B cell (primary cell): ENCODE measurements around the gene C10orf105. TPM values are rescaled to one million over a fixed set of nuclear protein-coding genes. Genes with fewer than 3 reads are reported as not detected.

ENCODE experiments used
- ATAC-seq: fragments of 200-7000 bp; cut with Tn5 transposase; one replicate; pipeline ENCODE4 v1.10.0; 2021; ENCODE audit warnings: low read depth, mild to moderate bottlenecking, moderate number of reproducible peaks, moderate library complexity
- CTCF ChIA-PET: fragments of 350-600 bp; sonication (Branson Sonifier 250); formaldehyde crosslinking; loops from one replicate; lab custom pipeline; 2021; ENCODE audit warnings: antibody characterized with exemption, inconsistent platforms; lab: Charles Lee
- POLR2A ChIA-PET: fragments of 350-600 bp; sonication (Branson Sonifier 250); formaldehyde crosslinking; loops from one replicate; lab custom pipeline; 2021; ENCODE audit warnings: antibody characterized with exemption; lab: Charles Lee
- DNase-seq: peaks from one replicate; pipeline ENCODE4 v3.0.0; 2013
- H2AFZ ChIP-seq: 2 replicates; pipeline ENCODE4 v1.6.1; 2012; ENCODE audit warnings: mild to moderate bottlenecking, low read depth, low read length; ENCODE audit not compliant: insufficient read depth, poor library complexity, severe bottlenecking
- H3K27ac ChIP-seq, 2 donors: 1 replicate in 1 of 2; 2 replicates in 1 of 2; pipeline ENCODE4 v1.5.1; 2012 to 2013; ENCODE audit warnings: low read length in 2 of 2, mild to moderate bottlenecking in 2 of 2, moderate library complexity in 1 of 2
- H3K27me3 ChIP-seq, 4 experiments: fragments of 200-600 bp in 1 of 4; sonication (generic) in 1 of 4; replicated peaks in 1 of 4; 1 replicate in 2 of 4; 2 replicates in 2 of 4; pipeline versions ENCODE4 v1.6.1 to v1.7.0; 2013 to 2016; ENCODE audit warnings: low read length in 3 of 4, mild to moderate bottlenecking in 2 of 4, mixed read lengths in 1 of 4, moderate library complexity in 1 of 4; ENCODE audit not compliant: insufficient read depth in 4 of 4, control insufficient read depth in 3 of 4; ENCODE audit errors: control extremely low read depth in 1 of 4
- H3K36me3 ChIP-seq, 2 experiments: replicated peaks in 1 of 2; 1 replicate in 1 of 2; 2 replicates in 1 of 2; pipeline versions ENCODE4 v1.6.1 to v1.7.1; 2013; ENCODE audit warnings: low read length in 1 of 2; ENCODE audit not compliant: insufficient read depth in 2 of 2, control insufficient read depth in 1 of 2; ENCODE audit errors: control extremely low read depth in 1 of 2, extremely low read depth in 1 of 2
- H3K4me1 ChIP-seq, 2 donors: fragments of 200-600 bp in 1 of 2; sonication (generic) in 1 of 2; 1 replicate in 1 of 2; 2 replicates in 1 of 2; pipeline versions ENCODE4 v1.5.1 to v1.6.1; 2013 to 2017; ENCODE audit warnings: low read length in 2 of 2; ENCODE audit not compliant: control insufficient read depth in 2 of 2, insufficient read depth in 2 of 2
- H3K4me2 ChIP-seq: replicated peaks from 2 replicates; pipeline ENCODE3; 2012; ENCODE audit warnings: mild to moderate bottlenecking, low read depth, low read length; ENCODE audit not compliant: poor library complexity, severe bottlenecking
- H3K4me3 ChIP-seq, 5 experiments: fragments of 200-600 bp in 1 of 5; sonication (generic) in 1 of 5; 1 replicate in 3 of 5; 2 replicates in 2 of 5; pipeline versions ENCODE4 v1.5.1 to v1.7.0; 2011 to 2016; ENCODE audit warnings: low read length in 4 of 5, mild to moderate bottlenecking in 4 of 5, low read depth in 2 of 5, control low read depth in 1 of 5, moderate library complexity in 1 of 5; ENCODE audit not compliant: insufficient read depth in 1 of 5; ENCODE audit errors: control extremely low read depth in 1 of 5, extremely low read depth in 1 of 5
- H3K79me2 ChIP-seq: fragments of 200-600 bp; sonication (generic); one replicate; pipeline ENCODE4 v1.6.0; 2016; ENCODE audit warnings: low read length; ENCODE audit not compliant: control insufficient read depth, insufficient read depth
- H3K9ac ChIP-seq: fragments of 200-600 bp; sonication (generic); 2 replicates; pipeline ENCODE4 v1.6.1; 2017; ENCODE audit warnings: mild to moderate bottlenecking, low read length, moderate library complexity
- H3K9me3 ChIP-seq, 3 donors: one replicate each; pipeline versions ENCODE4 v1.6.1 to v1.7.1; 2013; ENCODE audit warnings: low read length in 2 of 3; ENCODE audit not compliant: control insufficient read depth in 2 of 3, insufficient read depth in 1 of 3; ENCODE audit errors: control extremely low read depth in 1 of 3
- H4K20me1 ChIP-seq: 2 replicates; pipeline ENCODE4 v1.6.0; 2012; ENCODE audit warnings: mild to moderate bottlenecking, low read length; ENCODE audit not compliant: insufficient read depth, control insufficient read depth, poor library complexity, severe bottlenecking
- H3K27ac Mint-ChIP-seq: one replicate; pipeline ENCODE4 v1.8.0; 2021; ENCODE audit warnings: mixed read lengths
- H3K27me3 Mint-ChIP-seq: one replicate; pipeline ENCODE4 v1.8.0; 2021; ENCODE audit warnings: mixed read lengths
- H3K4me1 Mint-ChIP-seq: one replicate; pipeline ENCODE4 v1.8.0; 2021; ENCODE audit warnings: mixed read lengths
- H3K4me3 Mint-ChIP-seq: one replicate; pipeline ENCODE4 v1.8.0; 2021; ENCODE audit warnings: mixed read lengths
- H3K9me3 Mint-ChIP-seq: one replicate; pipeline ENCODE4 v1.8.0; 2022; ENCODE audit warnings: mixed read lengths; ENCODE audit not compliant: insufficient read depth
- EZH2 ChIP-seq: IDR thresholded peaks from 2 replicates; pipeline ENCODE4 v1.6.1; 2012; ENCODE audit warnings: borderline replicate concordance, low read depth, mild to moderate bottlenecking, moderate library complexity, low read length; ENCODE audit not compliant: insufficient read depth, poor library complexity, severe bottlenecking
- WGBS: methylation state at CpG from one replicate; pipeline ENCODE4 v1.1.5; 2013; ENCODE audit warnings: missing lambda C conversion rate; ENCODE audit not compliant: insufficient coverage; 5-methylcytosine and 5-hydroxymethylcytosine counted together
- intact Hi-C: fragments of 100-400 bp; cut with micrococcal nuclease; formaldehyde crosslinking; loops from one replicate; pipeline ENCODE4 v1.10.0; 2022
- polyA plus RNA-seq: library from polyadenylated mRNA; depleted of rRNA; stranded (reverse); fragments of >200 nt; gene quantifications from 2 replicates; pipeline ENCODE4 v1.2.3, GENCODE V29; 2012
- total RNA-seq, 2 donors: library from RNA; stranded (reverse); fragments of 120-200 nt in 1 of 2; gene quantifications; 1 replicate in 1 of 2; 2 replicates in 1 of 2; pipeline versions ENCODE4 v1.2.3 to v1.2.4, GENCODE V29; 2013 to 2022
- TF ChIP-seq, protein P1 (sequence below): fragments of 200-600 bp; IDR thresholded peaks from one replicate; pipeline ENCODE4 v1.8.0; 2022; ENCODE audit warnings: antibody characterized with exemption, mild to moderate bottlenecking

The C10orf105 gene
- total and polyA plus RNA-seq, 2 donors (not counting 1 experiment from before 2014, with no cell fraction given): 0.03 TPM; not detected in 1

GRCh38 chr10:71766717-71767419, 47.3 kb upstream of the C10orf105 start:
- Mint-ChIP-seq H3K4me1 (peaks cover 87% of the 10 kb centered on the region), H3K27me3 (no peaks in the 10 kb centered on the region), H3K27ac (peak overlapping the region; percentile 99), H3K4me3 (peak overlapping the region; percentile 84), H3K9me3 (no peaks in the 10 kb centered on the region)
- Histone ChIP-seq H3K27ac (peak overlapping the region; percentile 88 to 95), H3K36me3 (peaks cover 0 to 33% of the 10 kb centered on the region in 2 experiments), H2AFZ (no peak overlapping the region), H4K20me1 (no peaks in the 10 kb centered on the region), H3K79me2 (peaks cover 71% of the 10 kb centered on the region), H3K27me3 (no peaks in the 10 kb centered on the region), H3K9ac (peak overlapping the region; percentile 8), H3K4me2 (peak overlapping the region; percentile 83), H3K4me1 (peaks cover 54 to 93% of the 10 kb centered on the region in 2 donors), H3K4me3 (peak overlapping the region in 1 of 5 experiments; percentile 42), H3K9me3 (no peaks in the 10 kb centered on the region)
- DNase-seq (peak; percentile 74), ATAC-seq (peak; percentile 50)
- TF ChIP-seq, protein P1, sequence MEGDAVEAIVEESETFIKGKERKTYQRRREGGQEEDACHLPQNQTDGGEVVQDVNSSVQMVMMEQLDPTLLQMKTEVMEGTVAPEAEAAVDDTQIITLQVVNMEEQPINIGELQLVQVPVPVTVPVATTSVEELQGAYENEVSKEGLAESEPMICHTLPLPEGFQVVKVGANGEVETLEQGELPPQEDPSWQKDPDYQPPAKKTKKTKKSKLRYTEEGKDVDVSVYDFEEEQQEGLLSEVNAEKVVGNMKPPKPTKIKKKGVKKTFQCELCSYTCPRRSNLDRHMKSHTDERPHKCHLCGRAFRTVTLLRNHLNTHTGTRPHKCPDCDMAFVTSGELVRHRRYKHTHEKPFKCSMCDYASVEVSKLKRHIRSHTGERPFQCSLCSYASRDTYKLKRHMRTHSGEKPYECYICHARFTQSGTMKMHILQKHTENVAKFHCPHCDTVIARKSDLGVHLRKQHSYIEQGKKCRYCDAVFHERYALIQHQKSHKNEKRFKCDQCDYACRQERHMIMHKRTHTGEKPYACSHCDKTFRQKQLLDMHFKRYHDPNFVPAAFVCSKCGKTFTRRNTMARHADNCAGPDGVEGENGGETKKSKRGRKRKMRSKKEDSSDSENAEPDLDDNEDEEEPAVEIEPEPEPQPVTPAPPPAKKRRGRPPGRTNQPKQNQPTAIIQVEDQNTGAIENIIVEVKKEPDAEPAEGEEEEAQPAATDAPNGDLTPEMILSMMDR: no peak
- TF ChIP-seq EZH2: no peak
- CTCF ChIA-PET: interaction anchor here (0.6 to 3.9 kb wide), 12 partner anchors 9 to 282 kb away, joined by 3 to 33 read pairs (median 4); no protein-coding TSS in a partner anchor
- intact Hi-C loops: loop anchor here (5.0 kb wide), 1 partner anchor 1620 kb away; the partner anchor contains the start of gene TYSND1
- WGBS: 37% methylated on average over 9 of the region's 10 CpGs
- POLR2A ChIA-PET: interaction anchor here (0.6 to 3.3 kb wide), 9 partner anchors 8 to 69 kb away, joined by 3 to 15 read pairs (median 4); no protein-coding TSS in a partner anchor
